C4-2B (cell line): Measurements from ENCODE around the gene CFAP65.
A peak's percentile ranks its signal among the peaks of the same experiment; 100 is the strongest.

Experiments used
- H3K27ac ChIP-seq: fragments of 450-650 bp; 2 replicates; pipeline ENCODE4 v1.5.1; 2017
- CTCF ChIP-seq: fragments of 450-650 bp; conservative IDR thresholded peaks from 2 replicates; pipeline ENCODE4 v1.5.1; 2017; ENCODE audit warnings: mild to moderate bottlenecking
- ZFX ChIP-seq: fragments of 450-650 bp; IDR thresholded peaks from 2 replicates; pipeline ENCODE4 v1.6.1; 2017

The CFAP65 gene

DNA sequence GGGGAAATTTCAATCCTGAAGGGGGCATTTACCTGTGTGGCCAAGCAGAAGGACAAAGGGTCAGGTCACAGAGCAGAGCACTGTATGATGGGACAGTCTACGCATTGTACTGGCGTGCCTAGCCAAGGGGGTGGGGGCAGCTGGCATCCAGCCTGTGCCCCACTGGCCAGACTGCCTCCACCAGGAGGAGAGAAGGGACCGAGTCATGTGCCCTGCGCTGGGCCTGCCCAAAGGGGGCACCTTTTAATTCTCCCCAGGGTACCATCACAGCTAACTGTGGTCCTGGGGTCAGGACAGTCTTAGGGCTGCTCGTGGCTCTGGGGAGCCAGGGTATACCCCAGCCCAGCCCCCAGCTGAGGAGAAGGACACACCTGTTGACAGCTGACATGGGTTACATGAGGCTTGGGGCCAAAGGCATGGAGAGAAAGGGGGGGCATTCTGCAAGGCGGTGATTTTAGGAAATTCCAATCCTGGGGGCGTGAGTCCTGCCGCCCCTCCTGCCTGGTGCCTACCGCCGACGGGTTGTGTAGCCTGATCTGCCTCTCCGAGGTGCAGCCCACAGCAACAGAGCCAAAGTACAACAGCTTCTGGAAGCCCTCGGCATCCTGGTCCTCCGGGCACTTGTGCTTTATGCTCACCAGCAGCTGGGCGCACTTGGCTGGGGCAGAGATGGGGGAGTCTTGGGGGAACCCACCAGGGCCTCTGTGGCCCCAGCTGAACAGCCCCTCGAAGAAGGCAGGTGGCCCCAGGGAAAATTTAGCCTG, 11.0 kb downstream of the CFAP65 start:
- H3K27ac ChIP-seq: no peak overlapping the region

DNA sequence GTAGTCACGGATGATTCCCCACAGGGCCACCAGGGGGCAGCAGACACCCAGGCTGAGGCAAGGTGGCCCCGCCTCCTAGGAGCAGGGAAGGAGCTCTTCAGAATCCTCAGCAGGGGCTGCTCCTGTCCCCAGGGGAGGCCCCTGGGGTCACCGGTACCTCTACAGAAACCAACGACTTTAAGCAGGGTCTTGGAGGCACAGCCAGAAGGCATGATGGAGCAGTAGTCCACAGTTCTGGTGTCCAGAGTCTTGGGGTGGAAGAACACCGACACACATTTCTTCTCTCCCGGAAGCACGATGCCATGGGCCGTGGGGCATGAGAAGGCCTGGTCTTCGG, 11.5 kb downstream of the CFAP65 start:
- H3K27ac ChIP-seq: no peak overlapping the region
- TF ChIP-seq CTCF (peak; percentile 93), ZFX (no peak)

More for the DNA sequence above, 11.0 kb downstream of the CFAP65 start:
- TF ChIP-seq ZFX (no peak), CTCF (no peak)

GRCh38 chr2:219028996-219029828, 12.1 kb downstream of the CFAP65 start:
- TF ChIP-seq ZFX (no peak), CTCF (no peak)
- H3K27ac ChIP-seq: no peak overlapping the region

- no peak for TF ChIP-seq CTCF
- TF ChIP-seq ZFX: no peak
- H3K27ac ChIP-seq: no peak overlapping the region
Observed at GRCh38 chr2:219028141-219028540, 13.2 kb downstream of the CFAP65 start.

GRCh38 chr2:219027511-219028055, 13.7 kb downstream of the CFAP65 start:
- no peak for TF ChIP-seq CTCF
- TF ChIP-seq ZFX: no peak
- H3K27ac ChIP-seq: no peak overlapping the region

DNA sequence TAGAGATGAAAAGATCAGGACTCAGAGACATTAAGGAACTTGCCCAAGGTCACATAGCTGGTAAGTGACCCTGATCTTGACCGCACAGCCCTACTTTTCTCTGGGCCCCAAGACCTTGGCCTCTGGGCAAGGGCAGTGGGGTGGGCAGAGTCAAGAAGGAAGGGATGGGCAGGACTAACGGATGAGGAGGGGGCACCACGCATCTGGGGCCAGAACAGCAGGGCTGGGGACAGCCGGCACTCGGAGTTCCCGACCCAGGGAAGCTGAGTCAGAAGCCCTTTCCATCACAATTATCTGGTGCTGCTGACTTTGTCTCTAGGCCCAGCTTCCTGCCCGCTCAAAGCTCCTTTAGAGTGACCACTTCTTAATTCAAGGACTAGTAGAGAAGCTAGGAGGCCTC, 14.4 kb downstream of the CFAP65 start:
- H3K27ac ChIP-seq: no peak overlapping the region
- TF ChIP-seq ZFX (no peak), CTCF (no peak)
